ENCODE data around the gene KIF26A. TPM values are rescaled to one million over a fixed set of nuclear protein-coding genes. Genes with fewer than 3 reads are reported as not detected.

KIF26A gene
- total RNA-seq, 1 donor from 2014 or later: 11.8 TPM

Other genes starting within 250 kb of the KIF26A start
- 0.96 TPM for gene TDRD9, start 210.1 kb upstream of the KIF26A start, total RNA-seq (ENCODE audit: insufficient read depth, low replicate concordance)
- gene RD3L, start 196.1 kb upstream of the KIF26A start, total RNA-seq (ENCODE audit: insufficient read depth, low replicate concordance): not detected
- 12.5 TPM for gene ASPG, start 52.9 kb upstream of the KIF26A start, total RNA-seq (ENCODE audit: insufficient read depth, low replicate concordance)

Measured in umbilical cord (tissue), 1 donor.